HL-60 (cell line): Measurements from ENCODE around the gene PARP12.
A peak's percentile ranks its signal among the peaks of the same experiment; 100 is the strongest.

Source experiments
- DNase-seq, 2 experiments: peaks; one replicate each; pipeline ENCODE4 v3.0.0-alpha.2; 2010 to 2020; ENCODE audit warnings: low read depth in 1 of 2, low spot score in 1 of 2
- H3K27ac ChIP-seq: fragments of 250-450 bp; sonication (Bioruptor Pico); replicated peaks from 2 replicates; pipeline ENCODE4 v1.5.1; 2020; ENCODE audit warnings: mild to moderate bottlenecking, moderate library complexity
- H3K27me3 ChIP-seq: fragments of 250-450 bp; sonication (Bioruptor Pico); 2 replicates; pipeline ENCODE4 v1.5.1; 2021; ENCODE audit warnings: mild to moderate bottlenecking, moderate library complexity; ENCODE audit not compliant: insufficient read depth, poor library complexity, severe bottlenecking
- H3K4me3 ChIP-seq: replicated peaks from 2 replicates; pipeline ENCODE4 v1.5.1; 2011; ENCODE audit warnings: mild to moderate bottlenecking, control low read depth, low read length; ENCODE audit not compliant: insufficient read depth
- GABPA ChIP-seq: IDR thresholded peaks from 2 replicates; pipeline ENCODE4 v1.6.1; 2012; ENCODE audit warnings: low read depth
- POLR2AphosphoS5 ChIP-seq: IDR thresholded peaks from 2 replicates; pipeline ENCODE4 v1.6.1; 2012; ENCODE audit warnings: low read depth
- SPI1 ChIP-seq: IDR thresholded peaks from 2 replicates; pipeline ENCODE4 v1.6.1; 2012; ENCODE audit warnings: low read depth, mild to moderate bottlenecking, borderline replicate concordance
- TF ChIP-seq, protein P1 (sequence below): IDR thresholded peaks from 2 replicates; pipeline ENCODE4 v1.6.1; 2012; ENCODE audit warnings: low read depth; ENCODE audit not compliant: insufficient replicate concordance
- TF ChIP-seq, protein P2 (sequence below): IDR thresholded peaks from one replicate; pipeline ENCODE4 v1.5.1; 2011; ENCODE audit warnings: low read length, control low read depth, inconsistent platforms; ENCODE audit not compliant: insufficient read depth

Gene PARP12

DNA sequence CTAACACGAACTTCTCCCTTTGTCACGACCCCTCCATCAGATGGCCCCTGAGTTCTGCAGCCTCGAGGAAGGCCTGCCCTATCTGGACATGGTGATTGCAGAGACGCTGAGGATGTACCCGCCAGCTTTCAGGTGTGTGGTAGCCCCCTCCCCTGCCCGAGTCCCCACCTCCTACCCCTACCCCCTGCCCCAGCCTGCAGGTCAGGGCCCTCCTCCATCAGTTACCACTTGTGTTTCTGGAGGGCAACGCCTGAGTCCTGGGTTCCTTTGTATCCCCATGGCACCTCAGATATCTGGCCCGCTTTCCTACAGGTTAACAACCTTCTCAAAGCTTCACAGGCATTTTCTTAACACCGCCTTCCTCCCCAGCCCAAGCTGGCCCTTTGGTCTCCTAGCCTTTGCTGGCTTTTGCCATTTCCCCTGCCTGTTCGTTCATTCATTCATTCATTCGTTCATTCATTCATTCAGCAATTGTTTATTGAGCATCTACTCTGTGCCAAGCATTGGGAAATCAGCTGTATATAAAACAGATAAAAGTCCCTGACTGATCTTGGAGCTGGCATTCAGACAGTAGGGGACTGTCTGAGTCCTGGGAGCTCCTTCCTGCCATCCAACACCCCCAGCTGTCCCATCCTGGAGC, 55.6 kb downstream of the PARP12 start:
- Histone ChIP-seq H3K4me3 (no peak overlapping the region), H3K27me3 (no peaks in the 10 kb centered on the region), H3K27ac (no peak overlapping the region)
- no peak for TF ChIP-seq POLR2AphosphoS5
- TF ChIP-seq, protein P1, sequence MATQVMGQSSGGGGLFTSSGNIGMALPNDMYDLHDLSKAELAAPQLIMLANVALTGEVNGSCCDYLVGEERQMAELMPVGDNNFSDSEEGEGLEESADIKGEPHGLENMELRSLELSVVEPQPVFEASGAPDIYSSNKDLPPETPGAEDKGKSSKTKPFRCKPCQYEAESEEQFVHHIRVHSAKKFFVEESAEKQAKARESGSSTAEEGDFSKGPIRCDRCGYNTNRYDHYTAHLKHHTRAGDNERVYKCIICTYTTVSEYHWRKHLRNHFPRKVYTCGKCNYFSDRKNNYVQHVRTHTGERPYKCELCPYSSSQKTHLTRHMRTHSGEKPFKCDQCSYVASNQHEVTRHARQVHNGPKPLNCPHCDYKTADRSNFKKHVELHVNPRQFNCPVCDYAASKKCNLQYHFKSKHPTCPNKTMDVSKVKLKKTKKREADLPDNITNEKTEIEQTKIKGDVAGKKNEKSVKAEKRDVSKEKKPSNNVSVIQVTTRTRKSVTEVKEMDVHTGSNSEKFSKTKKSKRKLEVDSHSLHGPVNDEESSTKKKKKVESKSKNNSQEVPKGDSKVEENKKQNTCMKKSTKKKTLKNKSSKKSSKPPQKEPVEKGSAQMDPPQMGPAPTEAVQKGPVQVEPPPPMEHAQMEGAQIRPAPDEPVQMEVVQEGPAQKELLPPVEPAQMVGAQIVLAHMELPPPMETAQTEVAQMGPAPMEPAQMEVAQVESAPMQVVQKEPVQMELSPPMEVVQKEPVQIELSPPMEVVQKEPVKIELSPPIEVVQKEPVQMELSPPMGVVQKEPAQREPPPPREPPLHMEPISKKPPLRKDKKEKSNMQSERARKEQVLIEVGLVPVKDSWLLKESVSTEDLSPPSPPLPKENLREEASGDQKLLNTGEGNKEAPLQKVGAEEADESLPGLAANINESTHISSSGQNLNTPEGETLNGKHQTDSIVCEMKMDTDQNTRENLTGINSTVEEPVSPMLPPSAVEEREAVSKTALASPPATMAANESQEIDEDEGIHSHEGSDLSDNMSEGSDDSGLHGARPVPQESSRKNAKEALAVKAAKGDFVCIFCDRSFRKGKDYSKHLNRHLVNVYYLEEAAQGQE = no peak
- TF ChIP-seq, protein P2, sequence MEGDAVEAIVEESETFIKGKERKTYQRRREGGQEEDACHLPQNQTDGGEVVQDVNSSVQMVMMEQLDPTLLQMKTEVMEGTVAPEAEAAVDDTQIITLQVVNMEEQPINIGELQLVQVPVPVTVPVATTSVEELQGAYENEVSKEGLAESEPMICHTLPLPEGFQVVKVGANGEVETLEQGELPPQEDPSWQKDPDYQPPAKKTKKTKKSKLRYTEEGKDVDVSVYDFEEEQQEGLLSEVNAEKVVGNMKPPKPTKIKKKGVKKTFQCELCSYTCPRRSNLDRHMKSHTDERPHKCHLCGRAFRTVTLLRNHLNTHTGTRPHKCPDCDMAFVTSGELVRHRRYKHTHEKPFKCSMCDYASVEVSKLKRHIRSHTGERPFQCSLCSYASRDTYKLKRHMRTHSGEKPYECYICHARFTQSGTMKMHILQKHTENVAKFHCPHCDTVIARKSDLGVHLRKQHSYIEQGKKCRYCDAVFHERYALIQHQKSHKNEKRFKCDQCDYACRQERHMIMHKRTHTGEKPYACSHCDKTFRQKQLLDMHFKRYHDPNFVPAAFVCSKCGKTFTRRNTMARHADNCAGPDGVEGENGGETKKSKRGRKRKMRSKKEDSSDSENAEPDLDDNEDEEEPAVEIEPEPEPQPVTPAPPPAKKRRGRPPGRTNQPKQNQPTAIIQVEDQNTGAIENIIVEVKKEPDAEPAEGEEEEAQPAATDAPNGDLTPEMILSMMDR = no peak
- TF ChIP-seq GABPA = no peak
- no peak for TF ChIP-seq SPI1
- DNase-seq = no peak

DNA sequence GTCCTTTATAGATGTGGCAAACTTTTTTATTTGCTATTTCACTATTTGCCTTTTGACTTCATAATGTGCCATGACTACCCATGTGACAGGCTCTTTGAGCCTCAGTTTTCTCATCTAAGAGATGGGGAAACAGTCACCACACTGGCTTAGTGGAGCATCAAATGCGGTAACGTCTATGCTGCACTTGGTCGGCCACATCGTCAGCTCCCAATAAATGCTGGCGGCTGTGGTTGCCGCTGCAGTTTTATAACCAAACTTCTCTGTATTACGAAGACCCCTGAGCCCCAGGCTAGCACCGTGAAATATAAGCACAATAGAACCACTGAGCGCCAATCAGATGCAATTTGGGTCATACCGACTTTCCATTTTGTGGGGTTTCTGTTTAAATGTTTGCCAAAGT, 56.2 kb downstream of the PARP12 start:
- H3K27ac ChIP-seq = no peak overlapping the region
- TF ChIP-seq SPI1 = no peak
- no peak for TF ChIP-seq POLR2AphosphoS5
- no peak for TF ChIP-seq GABPA
- TF ChIP-seq, protein P1 = no peak
- TF ChIP-seq, protein P2 = no peak
- no peak for DNase-seq
- no peaks in the 10 kb centered on the region for H3K27me3 ChIP-seq
- H3K4me3 ChIP-seq = no peak overlapping the region

DNA sequence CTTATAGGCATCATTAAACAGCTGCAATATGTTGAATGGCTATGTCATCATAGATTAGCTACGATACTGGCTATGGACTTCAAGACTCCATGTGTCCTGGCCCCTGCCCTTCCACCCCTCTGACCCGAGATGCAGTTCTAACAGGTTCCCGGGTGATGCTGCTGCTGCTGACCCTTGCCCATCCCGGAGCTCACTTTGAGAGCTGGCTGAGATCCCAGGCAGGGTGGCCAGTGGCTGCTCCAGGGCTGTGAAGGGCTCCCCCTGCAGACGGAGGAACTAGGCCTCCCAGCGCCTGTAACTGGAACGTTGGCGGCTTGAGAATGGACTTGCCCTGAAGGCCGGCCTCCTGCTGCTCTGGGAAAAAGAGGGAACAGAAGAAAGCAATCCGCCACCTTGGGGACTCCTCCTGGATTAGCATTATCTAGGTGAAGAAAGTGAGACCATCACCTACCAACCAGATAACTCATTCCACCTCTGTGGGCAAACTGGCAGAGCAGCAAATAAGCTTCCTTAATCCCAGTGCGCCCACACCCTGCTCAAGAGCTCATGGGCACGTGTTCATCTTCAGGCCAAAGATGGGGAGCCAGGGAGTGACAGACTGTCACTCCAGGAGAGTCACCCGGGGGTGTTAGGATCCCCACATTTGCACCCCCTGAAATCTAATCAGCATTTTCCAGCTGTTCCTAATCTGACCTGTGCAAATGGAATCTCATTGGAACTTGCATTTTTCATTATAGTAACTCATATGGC, 56.8 kb downstream of the PARP12 start:
- Histone ChIP-seq H3K27me3 (no peaks in the 10 kb centered on the region), H3K4me3 (no peak overlapping the region), H3K27ac (no peak overlapping the region)
- TF ChIP-seq SPI1 = no peak
- TF ChIP-seq, protein P2 = peak; percentile 5
- TF ChIP-seq POLR2AphosphoS5 = no peak
- no peak for TF ChIP-seq GABPA
- DNase-seq = peak in 1 of 2 experiments; percentile 29
